GM12873 (cell line): ENCODE results near the gene ANO4.

Source experiments
- CTCF ChIP-seq: IDR thresholded peaks from 2 replicates; pipeline ENCODE4 v1.5.1; 2012; ENCODE audit warnings: low read depth, mild to moderate bottlenecking, moderate library complexity, low read length, control low read depth; ENCODE audit not compliant: insufficient read depth; ENCODE audit errors: missing control alignments

Gene ANO4

GRCh38 chr12:101168001-101168400 lies 373.4 kb downstream of the ANO4 start:
- no peak for TF ChIP-seq CTCF

GRCh38 chr12:101172316-101172715 lies 377.7 kb downstream of the ANO4 start:
- peak; percentile 35 for TF ChIP-seq CTCF

- TF ChIP-seq CTCF, result no peak
These were observed 378.7 kb downstream of the ANO4 start for GRCh38 chr12:101173197-101173749.

GRCh38 chr12:101174541-101174940 lies 380.0 kb downstream of the ANO4 start:
- TF ChIP-seq CTCF, result no peak
